Activated CD4-positive, CD25-positive, alpha-beta regulatory T cell treated with anti-CD3 and anti-CD28 coated beads, Interleukin-2, amount 50 U/mL, for 24 hours (primary cell): ENCODE data around the gene TOMM34.
A peak's percentile ranks its signal among the peaks of the same experiment; 100 is the strongest.

ENCODE experiments used
- ATAC-seq, 2 donors: fragments of 150-1000 bp; cut with Tn5 transposase; one replicate each; pipeline ENCODE4 v1.10.0; 2021; ENCODE audit warnings: mild to moderate bottlenecking in 1 of 2, moderate library complexity in 1 of 2

TOMM34 gene

GRCh38 chr20:44930517-44931168 is 29.6 kb downstream of the TOMM34 start:
- no peak for ATAC-seq

DNA sequence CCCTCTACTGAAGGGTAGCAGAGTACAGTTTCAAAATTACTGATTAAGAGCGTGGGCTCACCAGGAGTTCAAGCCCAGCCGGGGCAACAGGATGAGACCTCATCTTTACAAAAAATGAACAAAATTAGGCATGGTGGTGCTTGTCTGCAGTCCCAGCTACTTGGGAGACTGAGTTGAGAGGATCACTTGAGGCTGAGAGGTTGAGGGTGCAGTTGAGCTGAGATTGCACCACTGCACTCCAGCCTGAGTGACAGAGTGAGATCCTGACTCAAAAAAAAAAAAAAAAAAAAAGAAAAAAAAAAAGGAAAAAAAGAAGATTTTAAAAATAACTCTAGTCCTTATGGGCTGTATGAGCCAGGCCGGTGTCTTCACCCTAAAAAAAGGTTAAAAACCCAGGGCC is 31.6 kb downstream of the TOMM34 start:
- no peak for ATAC-seq

DNA sequence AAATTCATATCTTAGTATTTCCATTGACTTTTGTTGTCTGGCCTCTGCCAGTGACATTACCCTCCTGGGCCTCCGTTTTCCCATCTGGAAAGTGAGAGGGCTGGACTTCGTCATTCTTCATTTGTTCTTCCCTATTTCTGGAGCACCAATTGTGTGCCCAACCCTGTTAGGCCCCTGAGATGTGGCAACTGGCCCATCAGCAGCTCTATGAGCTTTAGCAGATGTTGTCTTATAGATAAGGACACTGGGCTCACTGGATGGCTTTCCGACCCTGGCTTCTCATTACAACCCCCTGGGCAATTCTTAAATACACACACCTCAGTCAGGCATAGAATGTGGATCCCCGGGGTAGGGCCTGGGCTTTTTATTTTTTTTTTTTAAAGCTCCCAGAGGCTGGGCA is 35.7 kb downstream of the TOMM34 start:
- ATAC-seq: no peak

- no peak for ATAC-seq
Measured at GRCh38 chr20:44921447-44921846, 38.8 kb downstream of the TOMM34 start.

DNA sequence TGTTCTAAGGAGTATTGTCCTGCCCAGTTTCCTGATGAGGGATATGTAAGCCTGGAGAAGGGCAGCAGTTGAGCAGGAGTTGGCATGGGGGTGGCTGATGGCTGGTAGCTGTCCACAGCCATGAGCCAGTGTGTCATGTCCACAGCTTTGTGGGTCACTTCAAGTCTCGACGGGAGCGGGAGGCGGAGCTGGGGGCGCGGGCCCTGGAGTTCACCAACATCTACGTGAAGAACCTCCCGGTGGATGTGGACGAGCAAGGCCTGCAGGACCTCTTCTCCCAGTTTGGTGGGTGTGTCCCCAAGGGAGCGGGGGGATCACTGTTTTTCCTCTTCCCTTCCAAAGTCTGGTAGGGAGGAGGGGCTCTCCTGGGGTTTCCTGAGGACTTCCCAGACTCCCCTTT is 41.4 kb downstream of the TOMM34 start:
- ATAC-seq: no peak

GRCh38 chr20:44918342-44918741 is 41.9 kb downstream of the TOMM34 start:
- no peak for ATAC-seq

- ATAC-seq: no peak
Measured at GRCh38 chr20:44917399-44917798, 42.8 kb downstream of the TOMM34 start.

GRCh38 chr20:44916586-44916985 is 43.6 kb downstream of the TOMM34 start:
- ATAC-seq: no peak

- ATAC-seq: peak in 1 of 2 donors; percentile 14
Measured at GRCh38 chr20:44914924-44915323, 45.3 kb downstream of the TOMM34 start.

- ATAC-seq: no peak
Measured at GRCh38 chr20:44912189-44912588, 48.0 kb downstream of the TOMM34 start.

- no peak for ATAC-seq
Measured at GRCh38 chr20:44911264-44911921, 48.8 kb downstream of the TOMM34 start.

- ATAC-seq: no peak
Measured at GRCh38 chr20:44910690-44911262, 49.4 kb downstream of the TOMM34 start.

DNA sequence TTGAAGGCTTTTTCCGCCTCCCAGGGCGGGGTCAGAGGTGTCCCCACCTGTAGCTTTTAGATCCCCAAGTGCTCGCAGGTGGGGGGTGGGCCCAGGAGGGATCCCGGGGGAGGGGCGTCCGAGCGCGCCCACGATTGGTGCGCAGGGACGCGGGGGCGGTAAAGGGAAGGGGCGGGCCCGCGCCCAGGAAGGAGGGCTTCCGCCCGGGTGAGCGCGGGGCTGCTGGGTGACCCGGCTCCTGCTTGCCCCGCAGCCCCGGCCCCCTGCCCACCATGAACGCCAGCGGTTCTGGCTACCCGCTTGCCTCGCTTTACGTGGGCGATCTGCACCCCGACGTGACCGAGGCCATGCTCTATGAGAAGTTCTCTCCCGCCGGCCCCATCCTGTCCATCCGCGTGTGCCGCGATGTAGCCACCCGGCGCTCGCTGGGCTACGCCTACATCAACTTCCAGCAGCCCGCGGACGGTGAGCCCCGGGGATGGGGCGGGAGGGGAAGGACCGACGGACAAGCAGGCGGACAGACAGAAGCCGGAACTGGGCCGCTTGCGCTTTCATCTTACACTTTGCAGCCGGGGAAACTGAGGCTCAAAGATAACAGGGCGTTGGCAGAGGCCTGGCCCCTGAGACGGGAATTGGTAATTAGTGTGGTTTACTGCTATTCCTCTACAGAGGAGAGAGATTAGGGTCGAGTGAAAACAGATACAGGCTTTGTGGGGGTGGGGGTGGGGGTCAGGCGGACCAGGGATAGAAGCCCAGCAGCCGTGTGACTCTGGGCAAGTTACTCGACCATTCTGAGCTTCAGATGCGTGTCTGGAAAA is 50.1 kb downstream of the TOMM34 start, which contains the start of gene PABPC1L:
Gene PABPC1L (plus strand): TSS at position 189 of the 818 bp plus-strand sequence. CDS start 84 bp downstream, at position 273.
- ATAC-seq: peak; percentile 94 to 95

DNA sequence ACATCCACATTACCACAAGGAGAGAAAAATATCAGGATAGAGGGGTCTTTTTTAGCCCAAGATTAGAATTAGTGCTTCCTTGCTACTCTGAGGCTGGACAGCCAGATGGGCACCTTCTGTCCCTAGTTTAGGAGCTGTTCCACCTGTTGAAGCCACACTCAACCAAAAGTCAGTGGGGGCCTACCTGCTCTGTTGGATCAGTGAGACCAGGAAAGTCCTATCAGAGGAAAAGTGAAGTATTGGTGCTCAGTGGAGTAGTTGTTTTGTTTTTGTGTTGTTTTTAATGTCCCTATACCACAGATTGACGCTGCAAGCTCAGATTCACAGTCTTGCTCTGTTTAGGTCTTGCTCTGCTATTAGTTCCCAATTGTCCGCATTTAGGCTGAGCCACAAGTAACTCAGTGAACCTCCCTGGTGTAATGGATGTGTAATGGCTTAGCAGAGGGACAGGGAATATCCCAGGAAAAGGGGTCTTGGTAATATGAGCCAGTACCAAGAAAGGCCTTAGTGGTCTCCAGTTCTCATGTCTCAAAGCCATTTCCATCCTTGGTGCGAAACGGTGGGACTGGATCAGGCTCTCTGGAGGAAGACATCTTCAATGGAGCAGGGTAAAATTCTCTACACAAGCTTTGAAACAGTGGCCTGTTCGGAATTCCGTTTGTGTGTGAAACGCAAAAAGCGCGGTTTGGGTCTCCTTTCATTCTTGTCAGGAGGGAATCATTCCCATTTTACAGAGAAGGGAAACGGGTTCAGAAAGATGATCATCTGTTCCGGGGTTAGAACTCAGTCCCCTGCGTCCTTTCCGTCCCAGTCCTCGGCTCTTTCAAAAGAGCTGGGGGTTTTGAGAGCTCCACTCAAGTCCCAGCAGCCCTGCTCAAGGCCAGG is 51.0 kb downstream of the TOMM34 start:
- ATAC-seq: no peak

DNA sequence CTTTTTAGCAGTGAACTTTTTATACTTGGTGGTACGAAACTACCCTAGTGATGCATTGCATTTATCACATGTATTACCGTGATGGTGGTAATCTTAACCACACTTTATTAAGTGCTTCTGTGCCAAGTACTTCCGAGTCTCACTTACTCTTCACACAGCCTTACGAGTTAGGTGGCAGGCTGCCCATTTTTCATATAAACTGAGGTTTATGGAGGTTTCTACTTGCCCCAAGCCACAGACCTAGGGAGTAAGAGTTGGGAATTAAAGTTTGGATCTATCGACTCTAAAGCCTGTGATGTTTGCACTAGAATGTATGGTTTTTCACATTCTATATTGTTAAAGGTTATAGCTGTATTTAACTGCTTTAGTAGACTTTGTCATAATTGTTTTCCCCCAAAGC is 55.8 kb downstream of the TOMM34 start:
- ATAC-seq: no peak

- peak; percentile 71 to 93 for ATAC-seq
Measured at GRCh38 chr20:44901974-44902373, 58.2 kb downstream of the TOMM34 start.

DNA sequence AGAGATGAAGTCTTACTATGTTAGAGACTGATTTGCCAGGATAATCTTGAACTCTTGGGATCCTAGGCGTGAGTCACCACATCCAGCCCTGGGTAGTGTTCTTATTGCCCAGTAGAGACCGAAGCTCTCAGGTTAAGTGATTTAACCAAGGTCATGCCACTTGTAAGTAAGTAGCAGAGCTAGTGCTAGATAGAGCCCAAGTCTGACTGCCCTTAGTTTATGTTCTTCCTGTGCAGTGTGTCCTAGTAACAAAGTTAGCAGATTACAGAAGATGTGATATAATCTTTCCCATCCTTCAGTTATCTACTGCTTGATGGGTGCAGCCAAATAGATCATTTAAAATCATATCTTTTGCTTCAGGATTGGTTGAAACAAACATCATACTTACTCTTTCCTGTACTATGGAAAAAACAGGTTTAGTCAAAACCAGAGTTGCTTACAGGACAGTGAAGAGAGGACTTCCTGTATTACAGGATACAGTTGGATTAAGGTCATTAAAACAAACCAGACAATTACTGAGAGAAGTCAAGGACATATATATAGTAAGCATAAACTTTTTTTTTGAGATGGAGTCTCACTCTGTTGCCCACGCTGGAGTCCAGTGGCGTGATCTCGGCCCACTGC is 59.9 kb downstream of the TOMM34 start:
- no peak for ATAC-seq

- no peak for ATAC-seq
Measured at GRCh38 chr20:44897133-44897532, 63.1 kb downstream of the TOMM34 start.

DNA sequence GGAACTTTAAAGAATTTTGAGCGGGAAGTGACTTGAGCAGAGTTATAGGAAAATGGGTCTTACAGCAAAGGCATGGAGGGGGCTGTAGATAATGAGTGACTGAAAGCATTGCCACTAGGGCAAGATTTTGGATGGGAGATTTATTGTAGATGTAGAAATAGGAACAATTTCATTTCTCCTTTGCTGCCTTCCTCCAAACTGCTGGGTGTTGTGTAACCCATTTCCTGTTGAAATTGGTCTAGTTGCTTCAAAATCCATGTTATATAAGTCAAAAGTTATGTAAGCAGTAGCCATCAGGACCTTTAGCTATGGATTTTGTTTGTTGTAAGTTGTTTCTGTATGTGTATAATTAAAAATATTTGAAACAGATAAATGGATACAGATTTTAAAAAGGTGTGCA is 63.6 kb downstream of the TOMM34 start:
- ATAC-seq: no peak

DNA sequence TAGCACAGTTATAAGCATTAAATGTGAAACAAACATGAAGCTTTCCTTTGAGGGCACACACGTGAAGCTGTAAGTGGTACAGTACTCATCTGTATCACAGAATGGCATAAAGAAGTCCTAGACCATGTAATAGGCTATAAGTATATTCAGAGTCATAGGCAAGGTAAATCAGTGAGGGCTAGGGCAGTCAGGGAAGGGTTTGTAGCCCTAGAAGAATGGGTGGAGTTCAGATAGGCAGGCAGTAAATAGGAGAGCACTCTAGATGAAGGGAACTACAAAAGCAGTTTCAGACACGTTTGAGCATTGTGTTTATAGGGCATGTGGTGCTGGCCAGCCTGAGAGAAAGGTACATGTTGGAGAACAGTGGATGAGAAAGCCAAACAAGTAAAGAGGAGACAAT is 65.2 kb downstream of the TOMM34 start:
- ATAC-seq: no peak
